IMR-90 (cell line): ENCODE data around the gene PHC2. TPM values are rescaled to one million over a fixed set of nuclear protein-coding genes. Genes with fewer than 3 reads are reported as not detected.

Source experiments
- ATAC-seq: fragments of 200-7000 bp; cut with Tn5 transposase; 2 replicates; pipeline ENCODE4 v1.9.1; 2020; ENCODE audit warnings: low read depth, mild to moderate bottlenecking, moderate library complexity
- BruUV-seq: library from RNA; stranded (reverse); fragments of 400-500 nt; replicated peaks from 2 replicates; lab custom pipeline; 2021; lab: Mats Ljungman, UMichigan
- CTCF ChIA-PET: fragments of 300-600 bp; formaldehyde crosslinking; extraction: SDS; loops from one replicate; lab custom pipeline; 2021; ENCODE audit warnings: antibody characterized with exemption; lab: Yijun Ruan, JAX
- POLR2A ChIA-PET: fragments of 300-600 bp; sonication (Branson Sonifier 250); formaldehyde crosslinking; loops from one replicate; lab custom pipeline; 2022; ENCODE audit warnings: antibody characterized with exemption; ENCODE audit not compliant: unreplicated experiment; lab: Charles Lee
- DNase-seq: peaks from one replicate; pipeline ENCODE4 v3.0.0; 2013
- H2AFZ ChIP-seq: replicated peaks from 2 replicates; pipeline ENCODE3; 2013; ENCODE audit warnings: low read length, mild to moderate bottlenecking; ENCODE audit not compliant: poor library complexity
- H2AK5ac ChIP-seq: 2 replicates; pipeline ENCODE4 v1.6.1; 2013; ENCODE audit warnings: low read depth, low read length, inconsistent platforms
- H2AK9ac ChIP-seq: replicated peaks from 2 replicates; pipeline ENCODE3; 2013; ENCODE audit warnings: mild to moderate bottlenecking, low read depth, low read length, moderate library complexity; ENCODE audit not compliant: poor library complexity
- H2BK120ac ChIP-seq: 2 replicates; pipeline ENCODE4 v1.6.1; 2013; ENCODE audit warnings: low read depth, low read length, inconsistent platforms
- H2BK15ac ChIP-seq: 3 replicates; pipeline ENCODE4 v1.6.1; 2013; ENCODE audit warnings: low read depth, low read length, inconsistent platforms
- H2BK20ac ChIP-seq: 2 replicates; pipeline ENCODE4 v1.6.1; 2013; ENCODE audit warnings: low read depth, mild to moderate bottlenecking, inconsistent platforms, low read length, moderate library complexity
- H2BK5ac ChIP-seq: 2 replicates; pipeline ENCODE4 v1.6.1; 2013; ENCODE audit warnings: mild to moderate bottlenecking, low read depth, low read length, inconsistent platforms; ENCODE audit not compliant: poor library complexity, severe bottlenecking
- H3K14ac ChIP-seq: replicated peaks from 2 replicates; pipeline ENCODE4 v1.6.1; 2013; ENCODE audit warnings: low read depth, low read length, inconsistent platforms
- H3K18ac ChIP-seq: 2 replicates; pipeline ENCODE4 v1.6.1; 2013; ENCODE audit warnings: low read depth, low read length, control low read depth
- H3K23ac ChIP-seq: 2 replicates; pipeline ENCODE4 v1.6.1; 2013; ENCODE audit warnings: low read depth, low read length, inconsistent platforms
- H3K27ac ChIP-seq: 2 replicates; pipeline ENCODE4 v1.5.1; 2013; ENCODE audit warnings: mild to moderate bottlenecking, control low read depth, low read length; ENCODE audit not compliant: insufficient read depth
- H3K27me3 ChIP-seq: 2 replicates; pipeline ENCODE4 v1.6.1; 2013; ENCODE audit warnings: low read length; ENCODE audit not compliant: control insufficient read depth, insufficient read depth
- H3K36me3 ChIP-seq: 2 replicates; pipeline ENCODE4 v1.6.1; 2013; ENCODE audit warnings: low read length, mixed read lengths; ENCODE audit not compliant: control insufficient read depth, insufficient read depth
- H3K4ac ChIP-seq: 2 replicates; pipeline ENCODE4 v1.6.1; 2013; ENCODE audit warnings: low read depth, low read length, inconsistent platforms
- H3K4me1 ChIP-seq: 2 replicates; pipeline ENCODE4 v1.6.1; 2013; ENCODE audit warnings: low read length, mixed read lengths; ENCODE audit not compliant: control insufficient read depth, insufficient read depth
- H3K4me2 ChIP-seq: 2 replicates; pipeline ENCODE4 v1.6.1; 2013; ENCODE audit warnings: low read depth, mild to moderate bottlenecking, control low read depth, low read length, moderate library complexity
- H3K4me3 ChIP-seq: 2 replicates; pipeline ENCODE4 v1.5.1; 2013; ENCODE audit warnings: low read depth, mild to moderate bottlenecking, control low read depth, low read length, moderate library complexity; ENCODE audit not compliant: insufficient read depth
- H3K56ac ChIP-seq: 2 replicates; pipeline ENCODE4 v1.6.1; 2013; ENCODE audit warnings: low read length, inconsistent platforms; ENCODE audit not compliant: insufficient read depth; ENCODE audit errors: extremely low read depth
- H3K79me1 ChIP-seq, 2 experiments: 2 replicates each; pipeline ENCODE4 v1.6.1; 2013; ENCODE audit warnings: low read length in 2 of 2, inconsistent platforms in 1 of 2, low read depth in 1 of 2
- H3K9ac ChIP-seq: 2 replicates; pipeline ENCODE4 v1.6.1; 2013; ENCODE audit warnings: low read depth, low read length, control low read depth
- H3K9me1 ChIP-seq: 2 replicates; pipeline ENCODE4 v1.6.1; 2013; ENCODE audit warnings: low read length, inconsistent platforms; ENCODE audit not compliant: insufficient read depth
- H3K9me3 ChIP-seq: 2 replicates; pipeline ENCODE4 v1.6.1; 2013; ENCODE audit warnings: low read length; ENCODE audit not compliant: control insufficient read depth, insufficient read depth
- H4K20me1 ChIP-seq: 2 replicates; pipeline ENCODE4 v1.6.1; 2013; ENCODE audit warnings: low read length, inconsistent platforms; ENCODE audit not compliant: insufficient read depth
- H4K5ac ChIP-seq: 2 replicates; pipeline ENCODE4 v1.6.1; 2013; ENCODE audit warnings: mild to moderate bottlenecking, low read depth, low read length, control low read depth
- H4K8ac ChIP-seq, 2 experiments: 2 replicates each; pipeline ENCODE4 v1.6.1; 2013; ENCODE audit warnings: low read depth in 2 of 2, low read length in 2 of 2, control low read depth in 1 of 2, inconsistent platforms in 1 of 2
- H4K91ac ChIP-seq: 2 replicates; pipeline ENCODE4 v1.6.1; 2013; ENCODE audit warnings: low read depth, low read length, inconsistent platforms; ENCODE audit not compliant: insufficient read depth
- BHLHE40 ChIP-seq: fragments of 150-350 bp; IDR thresholded peaks from 2 replicates; pipeline ENCODE4 v1.6.1; 2016; ENCODE audit warnings: mild to moderate bottlenecking, low read depth, low read length
- CEBPB ChIP-seq: IDR thresholded peaks from 2 replicates; pipeline ENCODE4 v1.6.1; 2012; ENCODE audit warnings: low read depth, low read length, improper control_type of control experiment
- CHD1 ChIP-seq: IDR thresholded peaks from 2 replicates; pipeline ENCODE4 v1.6.1; 2012; ENCODE audit warnings: low read depth, low read length, improper control_type of control experiment
- ELK1 ChIP-seq: fragments of 150-350 bp; IDR thresholded peaks from 2 replicates; pipeline ENCODE4 v1.6.1; 2016; ENCODE audit warnings: low read depth, mild to moderate bottlenecking, low read length, moderate library complexity, borderline replicate concordance
- FOS ChIP-seq: fragments of 150-350 bp; IDR thresholded peaks from 2 replicates; pipeline ENCODE4 v1.6.1; 2016; ENCODE audit warnings: low read depth, low read length
- MAFK ChIP-seq: IDR thresholded peaks from 2 replicates; pipeline ENCODE4 v1.6.1; 2012; ENCODE audit warnings: low read depth, low read length, improper control_type of control experiment
- MAZ ChIP-seq: IDR thresholded peaks from 2 replicates; pipeline ENCODE4 v1.6.1; 2012; ENCODE audit warnings: low read depth, mild to moderate bottlenecking, low read length, improper control_type of control experiment, moderate library complexity, borderline replicate concordance
- MXI1 ChIP-seq: IDR thresholded peaks from 2 replicates; pipeline ENCODE4 v1.6.1; 2012; ENCODE audit warnings: low read depth, mild to moderate bottlenecking, low read length, moderate library complexity, borderline replicate concordance
- NFE2L2 ChIP-seq: fragments of 150-350 bp; IDR thresholded peaks from 2 replicates; pipeline ENCODE4 v1.6.1; 2016; ENCODE audit warnings: low read depth, mild to moderate bottlenecking, low read length
- POLR2A ChIP-seq: IDR thresholded peaks from 2 replicates; pipeline ENCODE4 v1.6.1; 2012; ENCODE audit warnings: mild to moderate bottlenecking, low read depth, low read length
- RAD21 ChIP-seq: IDR thresholded peaks from 2 replicates; pipeline ENCODE4 v1.6.1; 2012; ENCODE audit warnings: low read length, improper control_type of control experiment
- RCOR1 ChIP-seq: IDR thresholded peaks from 2 replicates; pipeline ENCODE4 v1.6.1; 2012; ENCODE audit warnings: mild to moderate bottlenecking, low read length, improper control_type of control experiment; ENCODE audit not compliant: insufficient replicate concordance
- RFX5 ChIP-seq: IDR thresholded peaks from 2 replicates; pipeline ENCODE4 v1.8.0; 2012; ENCODE audit warnings: low read depth, mild to moderate bottlenecking, low read length, moderate library complexity
- SMC3 ChIP-seq: fragments of 150-350 bp; IDR thresholded peaks from 2 replicates; pipeline ENCODE4 v1.6.1; 2016; ENCODE audit warnings: low read depth, mild to moderate bottlenecking, antibody characterized with exemption, low read length, moderate library complexity
- USF2 ChIP-seq: fragments of 150-350 bp; IDR thresholded peaks from 2 replicates; pipeline ENCODE4 v1.6.1; 2017; ENCODE audit warnings: mild to moderate bottlenecking, antibody characterized with exemption, low read length, low read depth
- WGBS, 2 experiments: methylation state at CpG; one replicate each; pipeline versions ENCODE4 v1.1.5 to v1.1.7; 2013; ENCODE audit warnings: missing lambda C conversion rate in 2 of 2; ENCODE audit not compliant: insufficient read length in 1 of 2; ENCODE audit errors: extremely low coverage in 2 of 2; 5-methylcytosine and 5-hydroxymethylcytosine counted together
- dilution Hi-C: fragments of 300-500 bp; cut with HindIII; formaldehyde crosslinking; loops from one replicate; pipeline ENCODE4 v1.14.3; 2018; ENCODE audit warnings: low sequenced_read_pairs; ENCODE audit not compliant: unreplicated experiment
- in situ Hi-C: fragments of 300-500 bp; cut with MboI; formaldehyde crosslinking; loops from 3 replicates; pipeline ENCODE4 v1.14.3; 2019; ENCODE audit warnings: low sequenced_read_pairs, inconsistent platforms, mixed read lengths
- intact Hi-C: fragments of 100-400 bp; cut with micrococcal nuclease; formaldehyde crosslinking; loops from 2 replicates; pipeline ENCODE4 v1.10.0; 2022
- polyA plus RNA-seq, 3 experiments: library from polyadenylated mRNA; depleted of rRNA; stranded (reverse); fragments of >200 nt; gene quantifications; 2 replicates each; pipeline ENCODE4 v1.2.3, GENCODE V29; 2012; ENCODE audit warnings: low replicate concordance in 1 of 3
- total RNA-seq: library from RNA; depleted of rRNA; stranded (reverse); fragments of >200 nt; gene quantifications from 2 replicates; pipeline ENCODE4 v1.2.3, GENCODE V29; 2012
- TF ChIP-seq, protein P1 (sequence below): conservative IDR thresholded peaks from 2 replicates; pipeline ENCODE4 v1.5.1; 2012; ENCODE audit warnings: mild to moderate bottlenecking, low read depth, low read length, improper control_type of control experiment

Gene PHC2
- total and polyA plus RNA-seq, 2 of the 4 experiments (the other 2 are of a cell fraction) = 46.4 to 98.1 TPM

DNA sequence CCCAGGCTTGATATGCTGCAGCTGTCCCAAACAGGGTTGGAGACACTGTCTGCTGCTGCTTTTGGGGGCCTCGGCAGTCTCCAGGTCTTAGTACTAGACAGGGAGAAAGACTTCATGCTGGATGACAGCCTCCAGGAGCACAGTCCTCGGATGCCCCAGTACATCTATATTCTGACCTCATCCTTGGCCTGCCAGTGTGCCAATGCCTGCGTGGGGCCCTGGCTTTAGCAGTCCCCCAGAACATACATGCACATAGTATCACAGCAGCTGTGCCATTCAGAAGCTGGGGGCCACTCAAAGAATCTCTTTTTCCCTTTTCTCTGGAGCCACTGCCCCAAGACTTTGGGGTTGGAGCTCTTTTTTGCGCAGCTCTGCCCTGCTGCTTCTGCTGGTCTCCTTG is 37.1 kb upstream of the PHC2 start:
- ATAC-seq (no peak), DNase-seq (no peak)
- POLR2A ChIA-PET = no interaction called here
- H2BK20ac ChIP-seq = no peak overlapping the region
- no peak overlapping the region for H3K23ac ChIP-seq
- H3K4ac ChIP-seq = no peak overlapping the region; the same call in 1 of the 2 replicates
- no peak overlapping the region for H3K9ac ChIP-seq
- H3K18ac ChIP-seq = no peak overlapping the region
- intact Hi-C loops = no loop called here
- no peaks in the 10 kb centered on the region for H3K36me3 ChIP-seq
- no peaks in the 10 kb centered on the region for H3K9me3 ChIP-seq
- H3K79me1 ChIP-seq = peaks cover 4 to 5% of the 10 kb centered on the region in 2 experiments
- H3K9me1 ChIP-seq = peaks cover 14% of the 10 kb centered on the region
- TF ChIP-seq, protein P1, sequence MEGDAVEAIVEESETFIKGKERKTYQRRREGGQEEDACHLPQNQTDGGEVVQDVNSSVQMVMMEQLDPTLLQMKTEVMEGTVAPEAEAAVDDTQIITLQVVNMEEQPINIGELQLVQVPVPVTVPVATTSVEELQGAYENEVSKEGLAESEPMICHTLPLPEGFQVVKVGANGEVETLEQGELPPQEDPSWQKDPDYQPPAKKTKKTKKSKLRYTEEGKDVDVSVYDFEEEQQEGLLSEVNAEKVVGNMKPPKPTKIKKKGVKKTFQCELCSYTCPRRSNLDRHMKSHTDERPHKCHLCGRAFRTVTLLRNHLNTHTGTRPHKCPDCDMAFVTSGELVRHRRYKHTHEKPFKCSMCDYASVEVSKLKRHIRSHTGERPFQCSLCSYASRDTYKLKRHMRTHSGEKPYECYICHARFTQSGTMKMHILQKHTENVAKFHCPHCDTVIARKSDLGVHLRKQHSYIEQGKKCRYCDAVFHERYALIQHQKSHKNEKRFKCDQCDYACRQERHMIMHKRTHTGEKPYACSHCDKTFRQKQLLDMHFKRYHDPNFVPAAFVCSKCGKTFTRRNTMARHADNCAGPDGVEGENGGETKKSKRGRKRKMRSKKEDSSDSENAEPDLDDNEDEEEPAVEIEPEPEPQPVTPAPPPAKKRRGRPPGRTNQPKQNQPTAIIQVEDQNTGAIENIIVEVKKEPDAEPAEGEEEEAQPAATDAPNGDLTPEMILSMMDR = no peak
- TF ChIP-seq BHLHE40 (no peak), ELK1 (no peak), CHD1 (no peak), SMC3 (no peak), NFE2L2 (no peak), POLR2A (no peak), USF2 (no peak), RCOR1 (no peak), MXI1 (no peak), FOS (no peak), RFX5 (no peak), MAFK (no peak), MAZ (no peak), CEBPB (no peak), RAD21 (no peak)
- in situ Hi-C loops = loop anchor here (5.0 to 10.0 kb wide), 3 partner anchors 171 to 373 kb away; no protein-coding TSS in a partner anchor
- peaks cover 14% of the 10 kb centered on the region for H3K4me1 ChIP-seq
- no peaks in the 10 kb centered on the region for H3K27me3 ChIP-seq
- peak overlapping the region; percentile 23; the same call in 1 of the 2 replicates for H2BK120ac ChIP-seq
- dilution Hi-C loops = no loop called here
- no peak overlapping the region for H3K14ac ChIP-seq
- no peaks in the 10 kb centered on the region for H4K20me1 ChIP-seq
- H4K8ac ChIP-seq = no peak overlapping the region; a peak in 1 of 4 replicates
- 0 out of 2 replicates have a peak overlapping the region, but pooled peaks have one; percentile 26 for H4K91ac ChIP-seq
- H2AK9ac ChIP-seq = no peak overlapping the region
- no CpG with 5 or more reads among the region's 4 CpGs for WGBS, 2 experiments
- H2BK5ac ChIP-seq = no peak overlapping the region
- CTCF ChIA-PET = interaction anchor here (0.6 to 1.4 kb wide), 4 partner anchors 12 to 354 kb away, joined by 3 to 5 read pairs (median 4); no protein-coding TSS in a partner anchor
- H4K5ac ChIP-seq = no peak overlapping the region
- H3K4me3 ChIP-seq = no peak overlapping the region
- BruUV-seq = no TSS peak
- H2AK5ac ChIP-seq = peak overlapping the region; percentile 8; the same call in 1 of the 2 replicates
- H3K27ac ChIP-seq = no peak overlapping the region
- H3K56ac ChIP-seq = no peak overlapping the region
- H2BK15ac ChIP-seq = no peak overlapping the region
- no peak overlapping the region for H3K4me2 ChIP-seq
- H2AFZ ChIP-seq = peak overlapping the region; percentile 52
